HG02642 (cell line): Measurements from ENCODE around the gene IMMP2L.

Source experiments
- ATAC-seq: cut with Tn5 transposase; IDR thresholded peaks from one replicate; pipeline ENCODE4 v1.9.1; 2021; ENCODE audit warnings: mild to moderate bottlenecking; ENCODE audit not compliant: unreplicated experiment, poor library complexity

IMMP2L gene

DNA sequence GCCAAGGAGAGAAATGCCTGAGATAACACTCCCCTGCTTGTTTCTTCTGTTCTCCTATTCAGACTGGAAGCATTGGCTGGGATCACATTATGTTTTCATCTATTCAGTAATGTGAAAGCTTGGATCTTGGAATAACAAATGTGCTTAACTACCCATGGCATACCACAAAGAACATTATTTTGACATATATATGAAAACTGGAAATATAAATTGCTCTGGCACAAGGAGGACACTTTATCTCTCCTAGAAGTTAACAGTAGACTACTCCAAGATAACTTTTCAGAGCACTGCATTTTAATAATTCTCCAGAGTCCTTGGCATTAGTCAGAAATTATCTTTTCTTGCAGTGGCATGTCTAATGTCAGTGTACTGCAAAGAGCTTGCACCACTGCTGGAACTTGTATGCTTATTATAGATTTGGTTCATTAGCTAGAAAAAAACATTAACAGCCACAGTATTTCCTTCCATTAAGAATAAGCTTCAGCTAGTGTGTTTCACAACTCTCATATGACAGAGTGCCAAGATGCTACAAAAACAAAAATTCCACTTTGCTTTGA is 640.6 kb downstream of the IMMP2L start:
- no peak for ATAC-seq

DNA sequence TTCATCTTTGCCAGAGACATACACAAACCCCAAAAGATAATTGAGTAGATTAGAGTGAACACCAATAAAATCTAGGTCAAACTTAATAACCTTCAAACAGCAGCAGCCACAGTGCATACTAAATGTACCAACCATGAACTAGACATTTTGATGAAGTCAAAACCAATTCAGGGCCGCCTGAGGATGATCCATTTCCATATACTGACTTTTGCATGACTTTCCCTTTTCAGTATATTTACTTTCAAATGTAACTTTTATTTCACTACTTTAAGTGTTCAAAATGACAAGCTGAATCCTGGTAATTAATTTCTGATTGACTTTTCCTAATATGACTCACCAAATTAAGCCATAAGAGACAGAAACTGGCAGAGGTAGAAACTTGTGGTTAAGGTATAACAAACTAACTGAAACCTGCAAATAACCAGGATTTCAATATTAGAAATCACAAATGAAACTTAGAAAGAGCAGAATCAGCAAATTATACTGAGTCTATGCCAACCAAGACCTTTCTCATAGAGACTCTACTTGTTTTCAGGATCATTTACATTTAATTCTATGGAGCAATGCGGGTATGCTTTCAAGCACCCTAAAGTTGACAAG is 643.2 kb downstream of the IMMP2L start:
- peak; percentile 75 for ATAC-seq

DNA sequence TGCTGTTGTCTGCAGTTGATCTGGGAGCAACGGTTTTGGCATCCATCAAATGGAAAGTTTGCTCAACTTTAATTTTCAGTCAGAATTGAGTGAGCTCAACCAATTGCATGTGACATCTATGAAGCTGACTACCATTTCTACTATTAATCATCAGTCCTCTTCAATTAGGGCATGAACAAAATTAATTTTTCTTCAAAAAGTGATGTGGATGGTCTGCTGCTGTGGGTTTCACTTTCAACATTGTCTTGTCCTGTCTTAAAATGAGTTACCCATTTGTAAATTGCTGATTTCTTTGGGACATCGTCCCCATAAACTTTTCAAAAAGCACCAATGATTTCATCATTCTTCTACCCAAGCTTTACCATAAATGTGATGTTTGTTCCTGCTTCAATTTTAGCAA is 648.0 kb downstream of the IMMP2L start:
- ATAC-seq, result no peak

DNA sequence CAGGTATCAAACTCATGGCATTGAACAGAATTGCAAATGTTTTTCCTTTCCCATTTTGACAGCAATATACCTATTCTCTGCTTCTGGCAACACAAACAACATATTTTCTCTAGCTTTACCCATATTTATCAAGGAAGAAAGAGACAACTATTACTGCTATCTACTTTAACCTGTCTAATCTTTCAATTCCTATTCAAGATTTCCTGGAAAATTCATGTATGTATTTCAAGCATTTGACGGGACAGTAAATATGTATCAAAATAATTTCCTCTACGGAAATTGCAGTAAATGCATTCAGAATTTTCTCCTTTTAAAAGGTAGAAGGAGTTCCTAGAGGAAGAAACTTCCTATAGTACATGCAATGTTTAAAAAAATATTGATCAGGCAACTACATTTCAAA is 650.7 kb downstream of the IMMP2L start:
- ATAC-seq, result no peak

DNA sequence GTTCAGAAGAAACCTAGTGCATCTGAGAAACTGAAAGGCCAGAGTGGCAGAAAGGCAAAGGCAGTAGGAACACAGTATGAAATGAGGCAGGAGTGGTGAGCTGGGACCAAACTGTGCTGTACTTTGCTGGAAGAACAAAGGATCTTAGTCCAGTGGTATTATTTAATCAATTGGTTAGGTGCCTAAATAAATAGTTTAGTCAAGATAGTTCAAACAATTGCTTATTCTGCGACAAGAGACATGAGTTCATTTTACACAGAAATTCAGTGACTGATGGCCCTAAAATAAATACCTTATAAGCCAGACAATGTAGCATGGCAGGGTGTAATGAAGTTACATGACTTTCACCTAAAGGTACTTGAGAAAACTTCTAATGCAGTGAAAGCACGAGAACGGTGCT is 653.2 kb downstream of the IMMP2L start:
- ATAC-seq, result no peak

DNA sequence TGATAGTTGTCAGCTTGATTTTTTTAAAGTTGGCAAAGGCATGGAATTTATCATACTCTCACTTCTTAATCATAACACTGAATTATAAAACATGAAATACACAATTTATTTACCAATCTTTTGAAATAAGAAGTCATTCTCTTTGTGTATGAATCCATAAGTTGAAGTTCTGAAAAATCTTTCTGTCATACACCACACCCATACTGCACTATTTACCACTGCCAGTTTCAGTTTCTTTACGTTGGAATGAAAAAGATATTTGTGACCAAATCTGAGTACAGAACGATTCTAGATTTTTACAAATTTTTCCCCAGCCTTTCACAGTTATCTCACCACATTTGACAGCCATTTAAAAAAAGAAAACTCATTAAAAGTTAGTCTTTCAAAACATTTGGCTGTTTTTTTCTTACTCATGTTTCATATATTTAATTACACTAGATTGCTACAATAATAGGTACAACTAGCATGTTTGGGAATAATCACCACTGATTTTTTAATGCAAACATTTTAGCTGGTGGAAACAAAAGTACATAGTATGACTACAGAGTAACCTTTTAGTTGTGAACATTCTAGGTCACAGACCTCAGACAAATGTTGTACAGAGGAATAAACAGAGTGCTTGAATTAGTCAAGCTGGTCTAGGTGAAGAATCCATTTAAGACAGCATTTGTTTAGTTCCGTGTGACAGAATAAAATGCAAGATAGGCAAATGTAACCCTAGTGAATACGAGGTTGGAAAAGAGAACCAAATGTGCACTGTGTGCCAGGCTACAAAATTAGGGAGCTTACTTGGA is 656.3 kb downstream of the IMMP2L start:
- ATAC-seq, result no peak

DNA sequence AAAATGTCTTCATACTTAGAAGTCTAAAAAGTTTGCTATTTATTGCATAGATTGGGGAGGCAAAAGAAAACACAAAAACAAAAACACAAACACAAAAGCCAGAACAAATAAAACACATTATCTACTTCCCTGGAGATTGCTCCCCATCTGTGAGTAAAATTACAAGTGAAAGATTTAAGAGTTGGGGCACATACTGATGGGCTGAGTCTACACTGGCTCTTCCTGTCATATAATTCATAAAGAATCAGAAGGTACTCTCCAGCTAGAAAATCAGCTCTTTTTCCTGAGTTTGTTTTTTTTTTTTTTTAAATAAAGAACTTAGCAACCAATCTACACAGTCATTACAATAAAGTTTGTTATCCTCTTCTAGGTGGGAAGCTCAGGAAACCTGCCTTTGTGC is 663.8 kb downstream of the IMMP2L start:
- no peak for ATAC-seq

DNA sequence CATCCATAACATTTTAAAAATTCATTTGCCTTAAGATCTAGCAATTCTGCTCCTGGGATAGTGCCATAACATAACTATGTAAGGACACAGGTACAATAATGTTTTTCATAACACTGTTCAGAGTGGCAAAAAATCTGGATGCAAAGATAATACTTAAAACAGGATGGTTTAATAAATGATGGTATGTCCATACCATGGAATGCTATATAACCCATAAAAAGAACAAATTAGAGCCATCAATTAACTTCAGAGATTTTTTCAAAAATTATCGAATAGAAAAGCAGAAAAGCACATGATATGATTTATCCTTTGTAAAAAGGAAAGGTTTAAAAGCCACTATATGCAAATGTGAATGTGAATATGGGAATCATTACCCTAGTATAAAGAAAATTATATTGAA is 664.8 kb downstream of the IMMP2L start:
- no peak for ATAC-seq

DNA sequence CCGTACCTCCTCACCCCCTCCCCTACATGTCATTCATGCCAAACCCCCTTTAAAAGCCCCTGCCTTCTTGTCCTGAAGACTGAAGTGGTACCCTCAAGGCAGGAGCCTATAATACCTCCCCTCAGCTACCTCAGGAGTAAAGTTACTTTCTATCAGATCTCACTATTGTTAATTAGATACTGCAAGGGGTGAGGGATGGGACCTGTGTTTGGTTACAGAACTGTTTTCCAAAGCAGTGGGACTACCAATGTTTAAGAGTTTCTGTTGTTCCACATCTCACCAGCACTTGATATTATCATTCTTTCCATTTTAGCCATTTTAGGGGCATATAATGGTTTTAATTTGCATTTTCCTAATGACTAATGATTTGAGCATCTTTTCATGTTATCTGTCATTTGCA is 668.2 kb downstream of the IMMP2L start:
- no peak for ATAC-seq

DNA sequence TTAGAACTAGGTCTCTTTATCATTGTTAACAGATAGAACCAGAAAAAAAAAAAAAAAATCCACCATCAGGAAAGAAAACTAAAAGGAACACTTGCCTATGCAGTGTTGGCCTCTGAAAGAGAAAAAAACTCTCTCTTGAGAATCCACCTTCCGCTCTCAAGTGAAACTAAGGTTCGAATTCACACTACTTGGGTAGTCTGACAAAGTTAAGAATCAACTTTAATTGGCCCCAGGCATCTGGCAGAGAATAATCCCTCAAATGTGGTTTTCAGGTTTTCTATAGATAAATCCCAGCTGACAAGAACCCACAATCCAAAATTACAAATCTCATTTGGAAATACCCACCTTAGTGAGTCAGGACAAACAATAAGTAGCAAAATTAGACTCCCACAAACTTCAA is 671.1 kb downstream of the IMMP2L start:
- no peak for ATAC-seq

DNA sequence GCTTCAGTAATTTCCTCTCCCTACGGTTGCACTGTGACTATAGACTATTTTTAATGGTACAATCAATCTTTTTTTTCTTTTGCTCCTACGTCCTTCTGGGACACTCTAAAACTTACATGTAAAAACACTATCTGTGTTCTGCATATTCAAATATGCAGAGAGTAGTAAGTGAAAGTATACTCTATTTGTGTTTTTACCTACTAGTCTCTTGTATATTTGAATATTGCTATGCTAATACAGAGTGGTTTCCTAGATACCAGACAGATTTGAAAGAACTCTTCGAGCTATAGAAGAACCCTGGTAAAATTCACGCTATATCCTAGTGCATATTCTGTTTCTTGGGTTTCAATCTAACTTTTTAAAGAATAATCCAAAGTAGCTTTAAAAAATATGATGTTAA is 672.2 kb downstream of the IMMP2L start:
- no peak for ATAC-seq

DNA sequence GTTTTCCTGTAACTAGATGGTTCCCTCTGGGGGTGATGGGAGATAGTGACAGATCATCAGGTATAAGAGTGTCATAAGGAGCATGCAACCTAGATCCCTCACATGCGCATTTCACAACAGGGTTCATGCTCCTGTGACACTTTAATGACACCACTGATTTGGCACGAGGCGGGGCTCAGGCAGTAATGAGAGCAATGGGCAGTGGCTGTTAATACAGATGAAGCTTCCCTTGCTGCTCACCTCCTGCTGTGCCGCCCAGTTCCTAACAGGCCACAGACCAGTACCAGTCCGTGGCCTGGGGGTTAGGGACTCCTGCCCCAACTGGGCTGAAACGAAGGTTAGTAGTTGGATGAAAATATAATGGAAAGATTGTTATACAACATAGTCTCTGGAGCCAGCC is 673.0 kb downstream of the IMMP2L start:
- no peak for ATAC-seq

DNA sequence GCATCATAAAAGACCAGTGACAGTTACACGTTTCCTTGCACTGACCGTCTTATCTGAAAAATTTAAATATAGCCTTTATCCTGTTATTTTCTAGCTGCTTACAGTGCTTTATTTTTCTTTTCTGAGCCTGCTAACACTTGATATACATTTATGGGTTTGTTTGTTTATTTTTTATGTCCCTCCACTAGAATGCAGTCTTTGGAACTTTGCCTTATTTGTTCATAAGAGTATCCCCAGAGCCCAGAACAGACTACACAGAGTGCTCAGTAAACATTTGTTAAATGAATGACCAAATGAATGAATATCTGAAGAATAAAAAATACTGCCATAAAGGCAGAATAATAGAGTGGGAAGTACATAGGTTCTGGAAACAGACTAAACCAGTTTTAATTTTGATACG is 673.7 kb downstream of the IMMP2L start:
- ATAC-seq, result no peak

DNA sequence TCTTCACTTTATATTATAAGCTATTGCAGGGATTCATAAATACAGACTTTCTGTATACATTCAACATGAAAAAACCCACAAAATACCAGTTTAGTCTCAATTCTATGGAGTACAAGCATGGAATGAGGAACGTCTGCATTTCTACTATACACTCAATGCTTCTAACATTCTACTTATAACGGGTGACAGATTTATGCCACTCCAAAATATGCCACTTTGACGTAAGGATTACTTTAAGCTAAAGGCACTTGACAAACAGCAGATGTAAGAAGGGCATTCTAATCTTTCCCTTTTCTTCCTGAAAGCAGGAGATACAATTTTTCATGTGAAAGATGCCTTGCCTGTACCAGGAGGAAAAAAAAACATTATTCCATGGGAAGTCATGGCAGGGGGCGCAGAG is 676.8 kb downstream of the IMMP2L start:
- ATAC-seq, result no peak

DNA sequence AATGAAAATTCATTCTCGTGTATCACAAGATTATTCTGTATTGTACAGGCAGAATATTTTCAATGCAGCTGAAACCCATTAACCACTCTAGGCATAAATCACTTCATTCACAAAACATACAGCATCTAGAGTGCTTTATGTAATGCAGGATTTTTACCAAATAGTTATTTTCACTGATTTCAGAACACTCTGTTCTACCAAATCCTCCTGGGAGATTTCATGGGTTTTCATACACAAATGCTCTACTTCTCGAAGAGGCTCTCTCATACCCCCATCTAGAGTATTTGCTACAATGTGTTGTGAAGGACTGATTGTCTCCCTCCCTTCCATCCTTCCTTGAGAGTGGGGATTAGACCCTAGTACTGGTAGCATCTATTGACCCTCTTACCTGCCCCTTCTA is 680.6 kb downstream of the IMMP2L start:
- no peak for ATAC-seq

DNA sequence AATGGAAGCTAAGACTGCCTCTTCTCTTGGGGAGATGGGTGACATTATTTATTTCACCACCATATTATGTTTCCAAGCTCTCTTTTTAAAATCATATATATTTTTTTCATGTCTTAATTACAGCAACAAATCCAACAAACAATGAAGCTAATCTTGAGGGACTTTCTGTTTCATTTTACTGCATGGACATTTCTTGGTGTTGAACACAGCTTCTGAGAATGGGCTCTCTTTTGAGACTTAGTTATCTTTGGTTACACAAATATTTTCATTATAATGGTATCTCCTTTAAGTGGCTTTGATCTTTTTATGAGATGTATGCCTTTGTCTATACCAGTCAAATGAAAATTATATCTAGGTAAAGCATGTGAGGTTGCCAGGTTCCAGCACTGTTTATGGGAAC is 681.3 kb downstream of the IMMP2L start:
- ATAC-seq, result no peak

DNA sequence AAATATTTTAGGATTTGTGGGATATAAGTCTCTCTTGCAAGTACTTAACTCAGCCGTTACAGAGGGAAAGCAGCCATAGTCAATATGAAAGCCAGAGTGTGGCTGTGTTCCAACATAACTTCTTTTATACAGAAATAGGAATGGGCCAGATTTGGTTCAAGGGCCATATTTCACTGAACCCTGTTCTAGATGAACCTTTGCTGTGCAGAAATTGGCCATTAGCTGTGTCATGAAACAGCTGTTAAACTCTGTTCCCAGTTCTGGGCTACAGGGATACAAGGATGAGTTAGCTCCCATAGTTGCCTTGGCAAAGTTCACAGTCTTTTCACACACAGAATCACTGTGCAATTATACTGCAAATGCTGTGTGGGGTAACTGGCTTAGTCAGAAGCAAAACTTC is 685.3 kb downstream of the IMMP2L start:
- no peak for ATAC-seq

DNA sequence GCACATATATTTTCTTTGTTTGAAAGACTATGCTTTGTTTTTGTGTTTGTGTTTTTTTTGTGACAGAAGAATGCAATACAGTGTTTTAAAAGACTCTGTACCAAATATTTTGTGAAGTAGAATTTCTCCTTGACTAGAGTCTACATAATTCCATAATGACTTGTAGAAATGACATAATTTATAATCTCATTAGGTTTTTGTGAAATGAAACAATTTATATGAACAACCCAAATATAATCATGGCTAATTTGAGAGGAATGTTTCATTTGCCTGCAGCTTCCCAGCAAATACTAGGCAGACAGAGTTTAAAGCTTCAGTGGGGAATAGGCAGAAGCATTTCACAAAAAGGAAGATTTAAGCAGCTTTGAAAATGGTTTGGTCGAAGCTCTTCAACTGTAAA is 686.9 kb downstream of the IMMP2L start:
- no peak for ATAC-seq

DNA sequence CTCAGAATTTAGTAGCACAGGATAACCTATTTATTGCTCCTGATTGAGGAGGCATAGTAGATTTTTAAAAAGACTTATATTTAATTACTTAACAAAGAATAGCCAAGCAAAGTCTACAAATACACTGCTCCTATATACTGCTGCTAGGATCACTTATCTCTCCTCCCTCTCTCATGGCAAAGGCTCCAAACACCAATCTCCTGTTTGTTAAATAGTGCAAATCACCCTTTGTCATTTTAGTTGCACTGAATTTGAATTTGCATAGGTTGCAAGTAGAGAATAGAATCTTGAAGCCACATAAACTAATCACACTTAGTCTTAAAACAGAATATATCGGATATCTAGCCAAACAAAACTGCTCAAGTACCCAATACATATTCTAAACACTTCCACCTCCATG is 690.4 kb downstream of the IMMP2L start:
- no peak for ATAC-seq

DNA sequence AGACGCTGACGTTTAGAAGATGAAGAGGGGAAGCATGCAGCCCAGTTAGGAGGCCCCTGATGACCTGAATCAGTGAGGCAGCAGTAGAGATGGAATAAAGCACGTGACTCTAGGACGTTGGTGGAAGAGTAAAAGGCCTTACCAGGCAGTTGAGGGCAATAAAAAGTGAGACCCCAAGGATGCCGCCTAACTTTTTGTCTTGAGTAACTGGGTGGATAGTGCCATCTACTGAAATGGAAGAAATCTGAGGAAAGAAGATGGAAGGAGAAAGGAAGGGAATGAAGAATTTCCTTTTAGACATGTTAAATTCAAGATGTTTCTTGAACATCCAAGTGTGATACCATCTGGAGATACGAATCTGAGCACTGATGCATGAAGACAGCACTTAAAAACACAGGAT is 691.4 kb downstream of the IMMP2L start:
- no peak for ATAC-seq

DNA sequence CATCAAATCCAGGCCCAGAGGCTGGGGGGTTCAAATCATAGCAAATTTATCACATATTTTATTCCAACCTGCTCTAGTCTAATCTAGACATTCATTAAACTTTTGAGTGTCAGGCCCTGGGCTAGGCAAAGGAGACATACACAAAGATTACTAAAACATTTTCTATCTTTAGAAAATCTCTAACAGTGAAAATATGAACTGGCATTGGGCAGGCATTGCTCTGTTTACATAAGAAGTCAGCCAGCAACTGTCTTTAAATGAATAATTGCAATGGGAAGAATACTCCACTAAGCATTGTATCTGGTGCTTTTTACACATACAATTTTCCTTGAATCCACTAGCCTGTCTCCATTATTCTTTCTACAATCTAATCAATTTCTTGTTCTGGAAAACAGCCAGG is 693.8 kb downstream of the IMMP2L start:
- no peak for ATAC-seq

DNA sequence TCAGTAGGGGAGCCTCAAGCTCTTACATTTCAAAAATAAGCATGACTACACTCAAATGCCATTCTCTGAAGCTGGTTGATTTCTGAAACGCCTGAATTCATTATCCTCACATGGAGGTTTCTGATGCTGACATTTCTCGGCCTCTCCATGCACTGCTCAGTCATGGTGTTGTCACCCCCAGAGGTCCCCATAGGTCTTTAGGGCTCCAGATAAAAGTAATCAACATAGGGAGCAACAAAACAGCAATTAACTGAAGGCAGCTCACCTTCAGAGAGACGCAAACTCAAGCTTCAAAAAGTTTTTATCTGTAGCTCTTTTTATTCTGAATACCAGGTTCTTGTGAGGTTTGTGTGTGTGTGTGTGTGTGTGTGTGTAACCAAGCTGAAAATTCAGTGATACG is 694.5 kb downstream of the IMMP2L start:
- no peak for ATAC-seq
